Hematopoietic multipotent progenitor cell treated with erythropoietin and hydrocortisone succinate and interleukin-3 and kit ligand, for 17 days (in vitro differentiated cells): ENCODE measurements around the gene SLC17A5.
"Not testable (repeated sequence)": the region's sequence is repeated elsewhere in the genome, so short reads cannot be mapped to it uniquely, and the experiment has no call there.

Experiments used
- DNase-seq: peaks from one replicate; pipeline ENCODE4 v3.0.0-alpha.2; 2015; ENCODE audit warnings: low spot score

Gene SLC17A5

DNA sequence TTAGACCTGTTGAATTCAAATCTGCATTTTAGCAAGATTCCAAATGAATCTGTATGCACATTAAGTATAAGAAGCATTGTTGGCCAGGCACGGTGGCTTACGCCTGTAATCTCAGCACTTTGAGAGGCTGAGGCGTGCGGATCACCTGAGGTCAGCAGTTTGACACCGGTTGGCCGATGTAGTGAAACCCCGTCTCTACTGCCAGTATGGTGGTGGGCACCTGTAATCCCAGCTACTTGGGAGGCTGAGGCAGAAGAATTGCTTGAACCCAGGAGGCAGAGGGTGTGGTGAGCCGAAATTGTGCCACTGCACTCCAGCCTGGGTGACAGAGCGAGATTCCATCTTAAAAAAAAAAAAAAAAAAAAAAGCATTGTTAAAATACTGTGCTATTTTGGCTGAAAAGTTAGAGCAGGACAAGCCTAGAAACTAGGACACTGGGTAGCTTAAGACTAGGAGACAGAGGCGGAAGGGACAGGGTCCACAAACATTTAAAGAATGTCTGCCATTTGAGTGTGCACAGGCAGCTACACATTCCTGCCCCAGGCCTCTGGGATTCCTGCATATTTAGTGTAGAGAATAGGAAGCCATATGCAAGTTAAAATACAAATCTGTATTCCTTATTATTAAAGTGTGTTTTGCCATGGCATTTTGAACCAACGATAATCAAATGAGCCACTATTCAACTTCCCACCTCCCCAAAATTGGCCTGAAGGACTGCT is 87.9 kb downstream of the SLC17A5 start:
- DNase-seq = no peak

DNA sequence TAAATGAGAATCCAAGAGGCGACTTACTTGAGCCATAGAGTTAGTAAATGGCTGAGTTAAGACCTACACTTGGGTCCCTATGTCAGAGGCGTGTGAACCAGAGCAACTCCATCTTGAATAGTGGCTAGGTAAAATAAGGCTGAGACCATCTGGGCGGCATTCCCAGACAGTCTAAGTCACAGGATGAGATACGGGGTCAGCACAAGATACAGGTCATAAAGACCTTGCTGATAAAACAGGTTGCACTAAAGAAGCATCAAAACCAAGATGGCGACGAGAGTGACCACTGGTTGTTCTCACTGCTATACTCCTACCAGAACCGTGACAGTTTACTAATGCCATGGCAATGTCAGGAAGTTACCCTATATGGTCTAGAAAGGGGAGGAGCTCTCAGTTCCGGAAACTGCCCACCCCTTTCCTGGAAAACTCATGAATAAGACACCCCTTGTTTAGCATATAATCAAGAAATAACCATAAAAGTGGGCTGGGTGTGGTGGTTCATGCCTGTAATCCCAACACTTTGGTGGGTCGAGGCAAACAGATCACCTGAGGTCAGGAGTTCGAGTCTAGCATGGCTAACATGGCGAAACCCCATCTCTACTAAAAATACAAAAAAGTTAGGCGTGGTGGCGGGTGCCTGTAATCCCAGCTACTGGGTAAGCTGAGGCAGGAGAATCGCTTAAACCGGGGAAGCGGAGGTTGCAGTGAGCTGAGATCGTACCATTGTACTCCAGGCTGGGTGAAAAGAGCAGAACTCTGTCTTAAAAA is 89.0 kb downstream of the SLC17A5 start:
- no peak for DNase-seq

DNA sequence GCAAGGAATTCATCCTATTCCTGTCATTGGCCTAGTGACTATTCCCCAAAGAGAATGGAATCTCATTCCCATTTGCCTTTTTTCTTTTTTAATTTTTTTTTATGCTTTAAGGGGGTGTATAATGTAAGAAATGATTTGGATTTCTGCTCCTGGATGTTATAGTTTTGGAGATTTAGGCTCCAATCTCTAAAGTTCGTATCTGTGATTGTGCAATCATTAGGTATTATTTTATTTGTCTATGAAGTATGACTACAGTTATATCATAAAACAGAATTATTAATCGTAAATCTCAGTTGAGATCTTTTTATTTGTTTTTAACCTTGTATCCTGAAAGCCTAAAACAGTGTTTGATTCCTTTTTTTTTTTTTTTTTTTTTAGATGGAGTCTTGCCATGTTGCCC is 91.2 kb downstream of the SLC17A5 start:
- DNase-seq = no peak

DNA sequence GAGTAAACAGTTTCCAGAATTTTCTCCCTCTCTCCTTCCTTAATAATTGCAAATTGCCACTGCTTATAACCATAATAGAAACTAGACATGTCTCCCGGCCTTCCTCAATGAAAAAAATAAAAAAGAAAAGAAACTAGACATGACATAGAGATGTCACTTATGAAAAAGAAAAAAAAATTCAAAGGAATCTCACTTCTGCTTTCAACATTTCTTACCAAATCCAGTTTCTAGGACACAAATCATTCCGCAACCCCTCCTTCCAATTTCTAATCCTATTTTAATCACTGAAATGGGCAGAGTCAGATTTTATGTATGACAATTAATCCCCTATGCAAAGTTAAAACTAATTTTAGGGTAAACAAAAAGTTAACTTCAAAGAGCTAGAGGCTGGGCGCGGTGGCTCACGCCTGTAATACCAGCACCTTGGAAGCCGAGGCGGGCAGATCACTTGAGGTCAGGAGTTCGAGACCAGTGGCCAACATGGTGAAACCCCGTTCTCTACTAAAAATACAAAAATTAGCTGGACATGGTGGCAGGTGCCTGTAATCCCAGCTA is 92.9 kb downstream of the SLC17A5 start:
- DNase-seq = no peak

DNA sequence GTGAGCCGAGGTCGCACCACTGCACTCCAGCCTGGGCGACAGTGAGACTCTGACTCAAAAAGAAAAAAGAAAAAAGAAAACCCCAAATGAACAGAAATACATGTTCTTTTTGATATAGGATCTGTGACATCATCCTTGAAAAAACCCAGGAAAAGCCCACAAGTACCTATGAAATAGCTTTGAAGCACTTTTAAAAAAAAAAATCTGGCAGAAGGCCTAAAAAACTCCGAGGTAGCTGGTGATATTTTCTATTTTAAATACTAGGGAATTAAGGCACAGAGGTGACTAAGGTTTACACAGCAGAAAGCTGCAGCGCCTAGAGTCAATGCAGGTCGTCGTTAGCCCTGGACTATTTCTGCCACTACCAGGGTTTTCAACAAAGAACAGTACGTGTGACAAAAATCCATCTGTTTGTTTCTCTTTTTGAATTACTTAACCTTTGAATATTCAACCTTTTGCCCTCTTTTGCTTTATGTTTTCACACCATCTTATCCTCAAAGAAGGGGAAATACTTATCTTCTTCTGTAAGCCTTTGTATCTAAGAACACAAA is 93.5 kb downstream of the SLC17A5 start:
- no peak for DNase-seq

DNA sequence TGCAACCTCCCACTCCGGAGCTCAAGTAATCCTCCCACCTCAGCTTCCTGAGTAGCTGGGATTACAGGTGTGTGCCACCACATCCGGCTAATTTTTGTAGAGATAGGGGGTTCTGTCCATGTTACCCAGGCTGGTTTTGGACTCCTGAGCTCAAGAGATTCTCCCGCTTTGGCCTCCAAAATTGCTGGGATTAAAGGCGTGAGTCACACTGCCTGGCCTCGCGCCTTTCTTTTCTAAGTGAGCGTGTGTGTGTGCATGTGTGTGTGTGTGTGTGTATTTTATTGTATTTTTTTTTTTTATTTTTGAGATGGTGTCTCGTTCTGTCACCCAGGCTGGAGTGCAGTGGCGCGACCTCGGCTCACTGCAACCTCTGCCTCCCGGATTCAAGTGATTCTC is 94.4 kb downstream of the SLC17A5 start:
- DNase-seq = not testable (repeated sequence)

GRCh38 chr6:73558624-73559398 is 95.0 kb downstream of the SLC17A5 start:
- no peak for DNase-seq

- DNase-seq = no peak
These were observed 97.0 kb downstream of the SLC17A5 start for GRCh38 chr6:73556836-73557235.

- not testable (repeated sequence) for DNase-seq
These were observed 98.3 kb downstream of the SLC17A5 start for GRCh38 chr6:73555380-73555949.

GRCh38 chr6:73551115-73551514 is 102.7 kb downstream of the SLC17A5 start:
- DNase-seq = not testable (repeated sequence)

GRCh38 chr6:73548458-73549446 is 105.0 kb downstream of the SLC17A5 start:
- no peak for DNase-seq

- DNase-seq = no peak
These were observed 106.8 kb downstream of the SLC17A5 start for GRCh38 chr6:73547036-73547435.
